Fibroblast of pulmonary artery (primary cell): ENCODE data around the gene EEFSEC.
A peak's percentile ranks its signal among the peaks of the same experiment; 100 is the strongest.

Experiments
- DNase-seq: peaks from one replicate; pipeline ENCODE4 v3.0.0-alpha.2; 2010; ENCODE audit warnings: low read depth
- H3K4me3 ChIP-seq: replicated peaks from 2 replicates; pipeline ENCODE4 v1.5.1; 2011; ENCODE audit warnings: low read depth, mild to moderate bottlenecking, control low read depth, low read length, moderate library complexity
- TF ChIP-seq, protein P1 (sequence below): IDR thresholded peaks from 2 replicates; pipeline ENCODE4 v1.5.1; 2011; ENCODE audit warnings: mild to moderate bottlenecking, control low read depth, low read length, inconsistent platforms; ENCODE audit errors: missing control alignments

Gene EEFSEC, protein sequence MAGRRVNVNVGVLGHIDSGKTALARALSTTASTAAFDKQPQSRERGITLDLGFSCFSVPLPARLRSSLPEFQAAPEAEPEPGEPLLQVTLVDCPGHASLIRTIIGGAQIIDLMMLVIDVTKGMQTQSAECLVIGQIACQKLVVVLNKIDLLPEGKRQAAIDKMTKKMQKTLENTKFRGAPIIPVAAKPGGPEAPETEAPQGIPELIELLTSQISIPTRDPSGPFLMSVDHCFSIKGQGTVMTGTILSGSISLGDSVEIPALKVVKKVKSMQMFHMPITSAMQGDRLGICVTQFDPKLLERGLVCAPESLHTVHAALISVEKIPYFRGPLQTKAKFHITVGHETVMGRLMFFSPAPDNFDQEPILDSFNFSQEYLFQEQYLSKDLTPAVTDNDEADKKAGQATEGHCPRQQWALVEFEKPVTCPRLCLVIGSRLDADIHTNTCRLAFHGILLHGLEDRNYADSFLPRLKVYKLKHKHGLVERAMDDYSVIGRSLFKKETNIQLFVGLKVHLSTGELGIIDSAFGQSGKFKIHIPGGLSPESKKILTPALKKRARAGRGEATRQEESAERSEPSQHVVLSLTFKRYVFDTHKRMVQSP

DNA sequence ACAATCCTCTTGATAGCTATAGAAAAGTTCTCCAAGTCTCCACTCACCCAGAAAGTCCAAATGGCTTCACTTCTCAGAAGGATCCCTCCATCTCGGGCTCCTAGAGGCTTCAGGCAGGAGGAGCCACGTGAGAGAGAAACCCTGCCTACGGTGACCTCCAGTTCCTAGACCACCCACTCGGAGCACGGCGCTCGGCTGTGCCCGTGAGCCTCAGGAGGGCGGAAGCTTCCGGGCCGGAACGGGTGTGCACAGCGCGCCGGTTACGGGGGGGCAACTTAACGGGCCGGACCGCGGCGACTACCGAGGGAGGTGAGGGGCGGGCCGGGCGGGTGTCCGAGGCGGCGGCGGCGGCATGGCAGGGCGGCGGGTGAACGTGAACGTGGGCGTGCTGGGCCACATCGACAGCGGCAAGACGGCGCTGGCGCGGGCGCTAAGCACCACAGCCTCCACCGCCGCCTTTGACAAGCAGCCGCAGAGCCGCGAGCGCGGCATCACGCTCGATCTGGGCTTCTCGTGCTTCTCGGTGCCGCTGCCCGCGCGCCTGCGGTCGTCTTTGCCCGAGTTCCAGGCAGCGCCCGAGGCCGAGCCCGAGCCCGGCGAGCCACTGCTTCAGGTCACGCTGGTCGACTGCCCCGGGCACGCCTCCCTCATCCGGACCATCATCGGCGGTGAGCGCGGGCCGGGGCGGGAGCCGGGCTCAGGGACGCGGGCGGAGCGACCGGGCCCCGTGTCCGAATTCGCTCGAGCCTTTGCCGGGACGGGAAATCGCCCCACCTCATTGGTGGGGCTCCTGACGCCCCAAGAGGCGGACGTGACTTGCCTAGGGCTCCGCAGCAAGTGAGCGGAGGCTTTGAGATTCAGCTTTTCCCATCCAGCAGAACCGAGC is at the start of gene EEFSEC:
Gene EEFSEC, plus strand, starts transcription at position 326 of the 886 bp plus-strand sequence. Its CDS starts 27 bp downstream, at position 353.
- TF ChIP-seq, protein P1, sequence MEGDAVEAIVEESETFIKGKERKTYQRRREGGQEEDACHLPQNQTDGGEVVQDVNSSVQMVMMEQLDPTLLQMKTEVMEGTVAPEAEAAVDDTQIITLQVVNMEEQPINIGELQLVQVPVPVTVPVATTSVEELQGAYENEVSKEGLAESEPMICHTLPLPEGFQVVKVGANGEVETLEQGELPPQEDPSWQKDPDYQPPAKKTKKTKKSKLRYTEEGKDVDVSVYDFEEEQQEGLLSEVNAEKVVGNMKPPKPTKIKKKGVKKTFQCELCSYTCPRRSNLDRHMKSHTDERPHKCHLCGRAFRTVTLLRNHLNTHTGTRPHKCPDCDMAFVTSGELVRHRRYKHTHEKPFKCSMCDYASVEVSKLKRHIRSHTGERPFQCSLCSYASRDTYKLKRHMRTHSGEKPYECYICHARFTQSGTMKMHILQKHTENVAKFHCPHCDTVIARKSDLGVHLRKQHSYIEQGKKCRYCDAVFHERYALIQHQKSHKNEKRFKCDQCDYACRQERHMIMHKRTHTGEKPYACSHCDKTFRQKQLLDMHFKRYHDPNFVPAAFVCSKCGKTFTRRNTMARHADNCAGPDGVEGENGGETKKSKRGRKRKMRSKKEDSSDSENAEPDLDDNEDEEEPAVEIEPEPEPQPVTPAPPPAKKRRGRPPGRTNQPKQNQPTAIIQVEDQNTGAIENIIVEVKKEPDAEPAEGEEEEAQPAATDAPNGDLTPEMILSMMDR: no peak
- DNase-seq: peak; percentile 81
- H3K4me3 ChIP-seq: peak within 1 kb of the TSS; percentile 71

DNA sequence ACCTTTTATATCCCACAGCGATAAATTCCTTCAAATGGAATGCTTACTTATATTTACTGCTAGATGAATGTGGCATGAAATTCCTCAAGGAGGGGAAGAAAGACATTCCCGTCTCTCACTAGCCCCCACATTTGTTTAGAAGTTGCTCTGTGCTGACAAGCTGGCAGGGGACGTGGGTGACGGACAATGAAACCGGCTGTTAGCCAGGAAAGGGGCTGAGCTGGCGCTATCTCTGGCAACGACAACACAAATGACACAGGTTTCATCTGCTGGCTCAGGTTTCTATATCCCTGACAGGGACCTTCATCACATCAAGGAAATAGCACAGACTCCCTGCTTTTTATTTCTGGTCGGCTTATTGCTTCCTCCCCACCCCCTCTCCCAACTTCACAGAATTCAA is 45.4 kb upstream of the EEFSEC start:
- TF ChIP-seq, protein P1: no peak
- no peak for DNase-seq
- H3K4me3 ChIP-seq: no peak overlapping the region

DNA sequence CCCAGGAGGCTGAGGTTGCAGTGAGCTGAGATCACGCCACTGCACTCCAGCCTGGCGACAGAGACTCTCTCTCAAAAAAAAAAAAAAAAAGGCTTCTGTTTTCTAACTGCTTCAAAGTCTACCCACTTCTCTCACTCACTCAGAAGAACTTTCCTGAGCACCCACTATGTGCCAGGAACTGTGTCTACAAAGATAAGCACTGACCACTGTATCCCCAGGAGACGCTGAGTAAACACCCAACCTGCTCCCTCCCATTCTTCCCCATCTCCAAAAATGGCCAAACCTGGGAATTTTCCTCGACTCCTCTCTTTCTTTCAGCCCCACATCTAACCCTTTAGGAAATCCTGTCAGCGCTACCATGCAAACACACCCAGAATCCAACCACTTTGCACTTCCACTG is 42.1 kb upstream of the EEFSEC start:
- TF ChIP-seq, protein P1: no peak
- DNase-seq: no peak
- no peak overlapping the region for H3K4me3 ChIP-seq

DNA sequence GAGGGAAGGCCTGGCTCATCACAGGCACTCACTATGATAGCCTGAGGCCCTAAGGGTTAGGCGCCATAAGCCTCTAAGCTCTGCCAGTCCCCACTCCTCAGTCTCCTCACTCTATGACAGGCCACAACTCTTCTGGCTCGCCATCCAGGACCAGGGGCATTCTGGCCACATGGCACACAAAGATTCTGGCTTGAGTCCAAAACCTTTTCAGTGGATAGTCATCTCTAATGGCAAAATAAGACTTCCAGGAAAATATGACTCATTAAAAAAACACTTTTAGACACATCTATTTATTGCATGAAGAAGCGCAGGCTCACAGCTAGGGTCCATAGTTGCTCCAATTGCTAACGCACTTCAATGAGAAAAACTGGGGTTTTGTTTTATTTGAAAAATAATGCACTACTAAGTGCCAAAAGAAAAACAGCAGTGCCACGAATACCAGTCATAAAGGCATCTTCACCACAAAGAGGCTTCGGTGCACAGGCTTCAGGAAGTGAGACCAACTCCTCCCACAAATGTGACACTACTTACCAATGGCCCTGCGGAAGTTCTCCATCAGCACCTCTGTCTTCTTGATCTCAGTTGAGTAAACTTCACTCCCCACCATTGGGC is 40.8 kb upstream of the EEFSEC start:
- peak; percentile 89 for DNase-seq
- H3K4me3 ChIP-seq: no peak overlapping the region
- TF ChIP-seq, protein P1: peak; percentile 8

DNA sequence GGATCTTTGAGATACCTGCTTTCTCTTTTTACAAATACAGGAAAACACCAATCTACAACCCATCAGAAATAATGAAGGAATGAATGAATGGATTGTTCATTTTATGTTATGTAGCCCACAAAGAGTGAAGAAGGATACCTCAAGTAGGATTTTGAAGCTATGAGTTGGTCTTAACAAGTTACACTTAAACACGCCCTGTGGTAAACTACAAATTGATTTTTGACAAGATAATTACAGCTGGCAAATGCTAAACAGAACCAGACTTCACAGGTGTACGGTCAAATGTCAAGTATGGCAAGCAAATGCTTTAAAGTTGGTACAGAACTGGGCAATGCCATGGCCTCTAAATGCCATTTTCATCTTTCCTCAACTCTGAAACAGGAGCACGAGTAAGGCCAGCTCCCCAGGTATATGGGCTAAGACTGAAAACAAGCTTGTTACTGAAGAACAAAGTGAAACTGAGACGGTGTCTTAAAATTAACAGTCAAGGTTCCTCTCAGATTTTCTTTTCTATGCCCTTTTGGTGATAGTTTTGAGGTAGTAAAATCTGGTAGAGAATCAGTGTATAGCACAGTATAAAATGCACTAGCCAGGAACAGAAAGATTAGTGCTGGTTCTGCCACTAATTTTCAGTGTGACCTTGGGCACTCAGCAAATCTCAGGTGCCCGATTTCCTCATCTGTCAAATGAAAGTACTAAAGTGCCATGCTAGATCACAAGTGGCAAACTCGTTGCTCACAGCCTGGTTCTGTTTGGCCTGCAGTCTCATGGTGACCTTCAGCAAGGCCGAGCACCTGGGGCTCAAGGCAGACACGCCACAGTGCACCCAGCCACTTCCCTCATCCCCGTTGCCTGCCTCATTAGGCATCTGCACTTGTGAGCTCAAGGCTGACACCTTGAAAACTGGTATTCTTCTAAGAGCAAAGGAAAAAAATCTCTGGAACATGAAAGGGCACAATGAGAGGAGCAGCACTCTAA is 39.2 kb upstream of the EEFSEC start:
- TF ChIP-seq, protein P1: no peak
- H3K4me3 ChIP-seq: no peak overlapping the region
- DNase-seq: no peak
